ENCODE data around the gene ANKRD52.

DNA sequence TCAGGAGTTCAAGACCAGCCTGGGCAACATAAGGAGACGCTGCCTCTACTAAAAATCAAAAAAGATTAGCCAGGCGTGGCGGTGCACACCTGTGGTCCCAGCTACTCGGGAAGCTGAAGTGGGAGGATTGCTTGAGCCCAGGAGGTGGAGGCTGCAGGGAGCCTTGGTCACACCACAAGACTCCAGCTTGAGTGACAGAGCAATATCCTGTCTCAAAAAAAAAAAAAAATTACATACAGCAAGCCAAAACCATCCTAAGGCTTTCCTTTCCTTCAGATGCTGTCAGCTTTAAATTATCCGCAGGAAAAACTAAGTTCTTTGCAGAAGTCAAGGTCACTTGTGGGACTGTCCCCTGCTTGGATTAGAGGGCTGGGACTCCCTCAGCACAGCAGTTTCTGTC lies 40.6 kb upstream of the ANKRD52 start:
- TF ChIP-seq, protein P1, sequence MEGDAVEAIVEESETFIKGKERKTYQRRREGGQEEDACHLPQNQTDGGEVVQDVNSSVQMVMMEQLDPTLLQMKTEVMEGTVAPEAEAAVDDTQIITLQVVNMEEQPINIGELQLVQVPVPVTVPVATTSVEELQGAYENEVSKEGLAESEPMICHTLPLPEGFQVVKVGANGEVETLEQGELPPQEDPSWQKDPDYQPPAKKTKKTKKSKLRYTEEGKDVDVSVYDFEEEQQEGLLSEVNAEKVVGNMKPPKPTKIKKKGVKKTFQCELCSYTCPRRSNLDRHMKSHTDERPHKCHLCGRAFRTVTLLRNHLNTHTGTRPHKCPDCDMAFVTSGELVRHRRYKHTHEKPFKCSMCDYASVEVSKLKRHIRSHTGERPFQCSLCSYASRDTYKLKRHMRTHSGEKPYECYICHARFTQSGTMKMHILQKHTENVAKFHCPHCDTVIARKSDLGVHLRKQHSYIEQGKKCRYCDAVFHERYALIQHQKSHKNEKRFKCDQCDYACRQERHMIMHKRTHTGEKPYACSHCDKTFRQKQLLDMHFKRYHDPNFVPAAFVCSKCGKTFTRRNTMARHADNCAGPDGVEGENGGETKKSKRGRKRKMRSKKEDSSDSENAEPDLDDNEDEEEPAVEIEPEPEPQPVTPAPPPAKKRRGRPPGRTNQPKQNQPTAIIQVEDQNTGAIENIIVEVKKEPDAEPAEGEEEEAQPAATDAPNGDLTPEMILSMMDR (IDR thresholded peaks at IDR 0.05; ENCODE audit: insufficient read depth, low read length, poor library complexity, severe bottlenecking): no peak
- TF ChIP-seq EZH2phosphoT487 (conservative IDR thresholded peaks at IDR 0.05; ENCODE audit: low read length): no peak

Data from SU-DHL-6 (cell line).